ENCODE data around the gene NRF1. TPM values are rescaled to one million over a fixed set of nuclear protein-coding genes. Genes with fewer than 3 reads are reported as not detected.
"Not testable (repeated sequence)": the region's sequence is repeated elsewhere in the genome, so short reads cannot be mapped to it uniquely, and the experiment has no call there.

Gene NRF1
- total RNA-seq, 1 donor from 2014 or later, result 16.7 TPM

GRCh38 chr7:129670656-129671055 lies 59.1 kb downstream of the NRF1 start:
- Histone ChIP-seq H3K36me3 (peaks cover 25% of the 10 kb centered on the region), H3K27ac (no peak overlapping the region), H3K9me3 (peaks cover 3% of the 10 kb centered on the region), H3K27me3 (ENCODE audit: low read depth) (no peaks in the 10 kb centered on the region), H3K4me1 (no peaks in the 10 kb centered on the region), H3K4me3 (no peak overlapping the region)
- no peak for TF ChIP-seq CTCF (IDR thresholded peaks at IDR 0.05)
- DNase-seq (no peak), ATAC-seq (no peak)
- intact Hi-C loops (cut with DNase I), result no loop called here

DNA sequence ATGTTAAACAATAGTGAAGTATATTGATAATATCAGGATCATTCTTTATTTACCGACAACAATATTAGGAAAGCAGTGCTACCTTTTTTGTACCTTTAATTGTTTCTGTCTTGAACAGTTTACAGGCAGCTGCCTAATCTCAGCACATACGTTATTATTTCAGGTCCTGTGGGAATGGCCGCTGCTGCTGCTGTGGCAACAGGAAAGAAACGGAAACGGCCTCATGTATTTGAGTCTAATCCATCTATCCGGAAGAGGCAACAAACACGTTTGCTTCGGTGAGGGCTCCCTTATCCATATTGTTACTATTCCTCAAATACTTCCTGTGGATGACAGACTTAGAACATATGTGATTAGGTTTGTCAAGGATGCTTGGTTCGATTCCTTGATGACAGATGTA lies 59.7 kb downstream of the NRF1 start:
- no peak for TF ChIP-seq CTCF (IDR thresholded peaks at IDR 0.05)
- peaks cover 5% of the 10 kb centered on the region for H3K9me3 ChIP-seq
- DNase-seq (no peak), ATAC-seq (no peak)
- H3K27ac ChIP-seq, result no peak overlapping the region
- intact Hi-C loops (cut with DNase I), result no loop called here
- peaks cover 31% of the 10 kb centered on the region for H3K36me3 ChIP-seq
- H3K4me3 ChIP-seq, result no peak overlapping the region
- no peaks in the 10 kb centered on the region for H3K4me1 ChIP-seq
- H3K27me3 ChIP-seq (ENCODE audit: low read depth), result no peaks in the 10 kb centered on the region

DNA sequence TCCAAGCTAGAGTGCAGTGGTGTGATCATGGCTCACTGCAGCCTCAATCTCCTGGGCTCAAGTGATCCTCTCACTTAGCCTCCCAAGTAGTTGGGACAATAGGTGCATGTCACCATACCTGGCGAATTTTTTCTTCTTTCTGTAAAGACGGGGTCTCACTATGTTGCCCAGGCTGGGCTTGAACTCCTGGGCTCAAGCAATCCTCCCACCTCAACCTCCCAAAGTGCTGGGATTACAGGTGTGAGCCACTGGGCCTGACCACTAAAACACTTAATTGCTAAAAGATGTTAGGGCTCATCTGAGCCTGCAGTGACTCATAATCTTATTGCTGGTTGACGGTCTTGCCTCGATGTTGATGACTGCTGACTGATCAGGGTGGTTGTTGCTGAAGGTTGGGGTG lies 63.0 kb downstream of the NRF1 start:
- H3K9me3 ChIP-seq; DNase-seq; H3K27me3 ChIP-seq (ENCODE audit: low read depth); H3K27ac ChIP-seq; intact Hi-C loops (cut with DNase I); H3K4me3 ChIP-seq; H3K4me1 ChIP-seq; ATAC-seq: not testable (repeated sequence)
- peaks cover 49% of the 10 kb centered on the region for H3K36me3 ChIP-seq

- intact Hi-C loops (cut with DNase I), result no loop called here
- TF ChIP-seq CTCF (IDR thresholded peaks at IDR 0.05), result no peak
- Histone ChIP-seq H3K27me3 (ENCODE audit: low read depth) (no peaks in the 10 kb centered on the region), H3K4me3 (no peak overlapping the region), H3K9me3 (peaks cover 5% of the 10 kb centered on the region), H3K4me1 (no peaks in the 10 kb centered on the region), H3K36me3 (peaks cover 54% of the 10 kb centered on the region), H3K27ac (no peak overlapping the region)
- DNase-seq, result no peak
- ATAC-seq, result no peak
Measured at GRCh38 chr7:129675521-129675920, 64.0 kb downstream of the NRF1 start.

- ATAC-seq (no peak), DNase-seq (no peak)
- peaks cover 54% of the 10 kb centered on the region for H3K36me3 ChIP-seq
- TF ChIP-seq CTCF (IDR thresholded peaks at IDR 0.05), result no peak
- peaks cover 5% of the 10 kb centered on the region for H3K9me3 ChIP-seq
- H3K4me1 ChIP-seq, result no peaks in the 10 kb centered on the region
- intact Hi-C loops (cut with DNase I), result no loop called here
- no peak overlapping the region for H3K4me3 ChIP-seq
- H3K27me3 ChIP-seq (ENCODE audit: low read depth), result no peaks in the 10 kb centered on the region
- no peak overlapping the region for H3K27ac ChIP-seq
Measured at GRCh38 chr7:129676017-129676897, 64.7 kb downstream of the NRF1 start.

DNA sequence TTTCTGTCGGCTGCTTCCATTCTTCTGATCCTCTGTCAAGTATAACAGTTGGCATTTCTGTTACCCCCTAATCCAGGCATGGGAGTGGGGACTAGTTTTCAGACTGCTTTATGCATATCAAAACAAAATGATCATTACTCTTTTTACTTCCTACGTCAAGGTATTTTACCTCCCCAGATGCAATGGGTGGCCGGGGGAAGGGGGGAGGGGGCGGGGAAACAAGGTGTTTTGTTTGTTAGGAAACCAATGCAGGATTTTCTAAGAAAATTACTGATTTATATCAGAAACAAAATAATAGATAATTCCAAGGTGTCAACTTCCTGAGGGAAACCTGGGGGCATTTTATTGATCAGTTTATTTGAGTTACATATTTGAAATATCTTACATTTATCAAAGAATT lies 66.3 kb downstream of the NRF1 start:
- no peak for DNase-seq
- H3K27ac ChIP-seq, result no peak overlapping the region
- peaks cover 48% of the 10 kb centered on the region for H3K36me3 ChIP-seq
- H3K4me1 ChIP-seq, result no peaks in the 10 kb centered on the region
- H3K27me3 ChIP-seq (ENCODE audit: low read depth), result no peaks in the 10 kb centered on the region
- ATAC-seq, result no peak
- no peak overlapping the region for H3K4me3 ChIP-seq
- intact Hi-C loops (cut with DNase I), result no loop called here
- no peak for TF ChIP-seq CTCF (IDR thresholded peaks at IDR 0.05)
- H3K9me3 ChIP-seq, result peaks cover 5% of the 10 kb centered on the region
